HCT116 (cell line): ENCODE results near the gene GLTP.

Source experiments
- CEBPB ChIP-seq: IDR thresholded peaks from 2 replicates; pipeline ENCODE4 v1.6.1; 2012; ENCODE audit warnings: low read depth
- ELF1 ChIP-seq: IDR thresholded peaks from 2 replicates; pipeline ENCODE4 v1.6.1; 2012; ENCODE audit warnings: low read depth, borderline replicate concordance
- EZH2 ChIP-seq: fragments of 200-600 bp; sonication (generic); IDR thresholded peaks from 2 replicates; pipeline ENCODE4 v1.6.1; 2017; ENCODE audit warnings: antibody characterized with exemption, mixed run types
- POLR2AphosphoS5 ChIP-seq: IDR thresholded peaks from 2 replicates; pipeline ENCODE4 v1.6.1; 2011; ENCODE audit warnings: mild to moderate bottlenecking, low read depth, low read length, moderate library complexity
- RAD21 ChIP-seq: IDR thresholded peaks from 2 replicates; pipeline ENCODE4 v1.6.1; 2012; ENCODE audit warnings: low read depth, mild to moderate bottlenecking
- TF ChIP-seq, protein P1 (sequence below), 3 experiments: fragments of 200-600 bp in 1 of 3; sonication (generic) in 1 of 3; IDR thresholded peaks in 2 of 3; conservative IDR thresholded peaks in 1 of 3; 2 replicates each; pipeline ENCODE4 v1.5.1; 2012 to 2017; ENCODE audit warnings: low read depth in 2 of 3, low read length in 2 of 3, antibody characterized with exemption in 1 of 3, borderline replicate concordance in 1 of 3, control low read depth in 1 of 3, mild to moderate bottlenecking in 1 of 3, mixed read lengths in 1 of 3, mixed run types in 1 of 3, moderate library complexity in 1 of 3; ENCODE audit not compliant: insufficient read depth in 1 of 3

DNA sequence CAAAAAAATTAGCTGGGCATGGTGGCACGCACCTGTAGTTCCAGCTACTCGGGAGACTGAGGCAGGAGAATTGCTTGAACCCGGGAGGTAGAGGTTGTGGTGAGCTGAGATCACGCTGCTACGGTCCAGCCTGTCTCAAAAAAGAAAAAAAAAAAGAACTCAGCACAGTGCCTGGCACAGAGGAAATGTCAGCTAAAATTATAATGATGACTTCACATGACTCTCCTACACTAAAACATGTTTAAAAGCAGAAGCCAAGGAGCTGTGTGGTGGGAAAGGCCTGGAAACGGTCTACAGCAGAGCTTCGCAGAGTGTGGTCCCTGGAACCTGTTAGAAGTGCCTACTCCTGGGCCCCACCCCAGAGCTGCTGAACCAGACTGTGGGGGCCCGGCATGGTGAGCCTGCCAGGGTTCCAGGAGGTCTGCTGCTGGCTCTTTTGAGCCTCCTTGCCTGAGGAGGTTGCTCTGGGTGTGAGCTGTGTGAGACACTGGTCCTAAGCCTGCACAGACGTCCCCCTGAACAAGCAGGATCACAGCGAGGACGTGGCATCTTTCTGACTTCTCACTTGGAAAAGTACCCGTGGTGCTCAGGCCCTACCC, 47.8 kb upstream of the GLTP start:
- TF ChIP-seq RAD21 (no peak), CEBPB (no peak), POLR2AphosphoS5 (no peak), ELF1 (no peak), EZH2 (no peak)
- TF ChIP-seq, protein P1, sequence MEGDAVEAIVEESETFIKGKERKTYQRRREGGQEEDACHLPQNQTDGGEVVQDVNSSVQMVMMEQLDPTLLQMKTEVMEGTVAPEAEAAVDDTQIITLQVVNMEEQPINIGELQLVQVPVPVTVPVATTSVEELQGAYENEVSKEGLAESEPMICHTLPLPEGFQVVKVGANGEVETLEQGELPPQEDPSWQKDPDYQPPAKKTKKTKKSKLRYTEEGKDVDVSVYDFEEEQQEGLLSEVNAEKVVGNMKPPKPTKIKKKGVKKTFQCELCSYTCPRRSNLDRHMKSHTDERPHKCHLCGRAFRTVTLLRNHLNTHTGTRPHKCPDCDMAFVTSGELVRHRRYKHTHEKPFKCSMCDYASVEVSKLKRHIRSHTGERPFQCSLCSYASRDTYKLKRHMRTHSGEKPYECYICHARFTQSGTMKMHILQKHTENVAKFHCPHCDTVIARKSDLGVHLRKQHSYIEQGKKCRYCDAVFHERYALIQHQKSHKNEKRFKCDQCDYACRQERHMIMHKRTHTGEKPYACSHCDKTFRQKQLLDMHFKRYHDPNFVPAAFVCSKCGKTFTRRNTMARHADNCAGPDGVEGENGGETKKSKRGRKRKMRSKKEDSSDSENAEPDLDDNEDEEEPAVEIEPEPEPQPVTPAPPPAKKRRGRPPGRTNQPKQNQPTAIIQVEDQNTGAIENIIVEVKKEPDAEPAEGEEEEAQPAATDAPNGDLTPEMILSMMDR (IDR thresholded peaks at IDR 0.05 in 2 of 3, conservative IDR thresholded peaks at IDR 0.05 in 1 of 3; ENCODE audit: borderline replicate concordance in 1 of 3, insufficient read depth in 1 of 3, low read depth in 2 of 3, low read length in 2 of 3) = no peak
